ENCODE measurements around the gene HMBS. TPM values are rescaled to one million over a fixed set of nuclear protein-coding genes. Genes with fewer than 3 reads are reported as not detected.

The HMBS gene
- total RNA-seq, 1 donor from 2014 or later = 19.5 TPM

DNA sequence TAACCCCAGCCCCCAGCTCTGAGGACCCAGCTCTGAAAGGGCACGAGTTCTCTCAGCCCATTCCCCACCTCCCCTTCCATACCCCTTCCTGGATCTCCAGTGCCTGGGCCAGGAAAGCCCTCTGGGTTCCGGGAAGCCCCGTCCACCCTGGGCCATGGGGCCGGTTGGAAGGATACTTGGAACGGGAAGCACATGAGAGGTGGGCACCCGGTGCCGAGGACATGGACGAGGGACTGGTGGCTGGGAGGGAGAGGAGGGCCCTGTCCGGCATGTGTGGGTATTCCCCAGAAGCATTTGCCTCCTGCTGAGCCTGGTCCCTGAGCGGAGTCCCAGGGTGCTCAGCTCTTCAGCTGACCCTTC is 31.5 kb downstream of the HMBS start:
- intact Hi-C loops (cut with DNase I) = no loop called here
- Histone ChIP-seq H3K4me3 (peak overlapping the region; percentile 21), H3K27ac (peak overlapping the region; percentile 44), H3K36me3 (peaks cover 46% of the 10 kb centered on the region), H3K27me3 (no peaks in the 10 kb centered on the region), H3K9me3 (no peaks in the 10 kb centered on the region), H3K4me1 (peaks cover 5% of the 10 kb centered on the region)
- DNase-seq (no peak), ATAC-seq (no peak)
- no peak for TF ChIP-seq CTCF (IDR thresholded peaks at IDR 0.05)

GRCh38 chr11:119116601-119117000 is 31.9 kb downstream of the HMBS start:
- no peak for DNase-seq
- ATAC-seq = no peak
- peak overlapping the region; percentile 44 for H3K27ac ChIP-seq
- no peak for TF ChIP-seq CTCF (IDR thresholded peaks at IDR 0.05)
- no peaks in the 10 kb centered on the region for H3K9me3 ChIP-seq
- H3K36me3 ChIP-seq = peaks cover 42% of the 10 kb centered on the region
- H3K4me3 ChIP-seq = no peak overlapping the region
- intact Hi-C loops (cut with DNase I) = no loop called here
- H3K4me1 ChIP-seq = peaks cover 5% of the 10 kb centered on the region
- no peaks in the 10 kb centered on the region for H3K27me3 ChIP-seq

- TF ChIP-seq CTCF (IDR thresholded peaks at IDR 0.05) = no peak
- Histone ChIP-seq H3K9me3 (no peaks in the 10 kb centered on the region), H3K4me3 (no peak overlapping the region), H3K27ac (no peak overlapping the region), H3K36me3 (peaks cover 36% of the 10 kb centered on the region), H3K27me3 (no peaks in the 10 kb centered on the region), H3K4me1 (peaks cover 6% of the 10 kb centered on the region)
- no peak for ATAC-seq
- no peak for DNase-seq
- intact Hi-C loops (cut with DNase I) = no loop called here
These were observed 32.5 kb downstream of the HMBS start for GRCh38 chr11:119117004-119117706.

DNA sequence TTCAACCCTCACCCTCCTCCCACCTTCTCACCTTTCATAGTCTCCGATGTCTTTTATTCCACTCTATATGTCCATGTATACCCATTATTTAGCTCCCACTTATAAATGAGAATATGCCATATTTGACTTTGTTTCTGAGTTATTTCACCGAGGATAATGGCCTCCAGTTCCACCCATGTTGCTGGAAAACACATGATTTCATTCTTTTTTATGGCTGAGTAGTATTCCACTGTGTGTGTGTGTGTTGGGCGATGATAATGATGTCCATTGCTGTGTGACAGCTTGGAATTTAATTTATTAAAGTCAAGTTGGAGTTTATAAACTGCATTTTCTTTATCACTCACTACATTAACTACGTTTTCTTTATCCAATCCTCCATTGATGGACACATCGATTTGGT is 33.5 kb downstream of the HMBS start:
- TF ChIP-seq CTCF (IDR thresholded peaks at IDR 0.05) = no peak
- H3K4me3 ChIP-seq = no peak overlapping the region
- intact Hi-C loops (cut with DNase I) = no loop called here

DNA sequence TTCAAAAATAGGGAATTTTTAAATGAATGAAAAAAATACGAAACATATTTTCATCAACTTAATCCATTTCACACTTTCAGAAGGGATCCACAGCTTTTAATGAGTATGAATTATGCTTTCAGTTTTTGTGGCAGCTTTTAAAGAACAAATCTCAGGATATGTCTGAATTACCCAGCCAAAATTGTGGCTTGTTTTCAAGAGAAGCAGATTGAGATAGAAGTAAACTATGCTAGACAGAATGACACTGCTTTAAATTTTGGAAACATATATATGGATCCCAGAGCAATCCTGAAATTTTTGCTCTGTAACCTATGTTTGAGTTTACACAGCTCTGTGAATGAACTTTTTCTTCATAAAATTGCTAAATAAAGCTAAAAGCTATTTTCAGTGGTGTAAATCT is 34.3 kb downstream of the HMBS start:
- Histone ChIP-seq H3K27ac (no peak overlapping the region), H3K27me3 (no peaks in the 10 kb centered on the region), H3K9me3 (no peaks in the 10 kb centered on the region), H3K36me3 (peaks cover 31% of the 10 kb centered on the region), H3K4me3 (no peak overlapping the region), H3K4me1 (peaks cover 12% of the 10 kb centered on the region)
- no peak for DNase-seq
- TF ChIP-seq CTCF (IDR thresholded peaks at IDR 0.05) = no peak
- intact Hi-C loops (cut with DNase I) = no loop called here
- ATAC-seq = no peak

More for the DNA sequence above, 33.5 kb downstream of the HMBS start:
- Histone ChIP-seq H3K27ac (no peak overlapping the region), H3K9me3 (no peaks in the 10 kb centered on the region), H3K36me3 (peaks cover 29% of the 10 kb centered on the region), H3K27me3 (no peaks in the 10 kb centered on the region), H3K4me1 (peaks cover 12% of the 10 kb centered on the region)
- no peak for DNase-seq
- no peak for ATAC-seq

- TF ChIP-seq CTCF (IDR thresholded peaks at IDR 0.05) = no peak
- DNase-seq = no peak
- H3K27me3 ChIP-seq = no peaks in the 10 kb centered on the region
- peaks cover 29% of the 10 kb centered on the region for H3K36me3 ChIP-seq
- no peak for ATAC-seq
- intact Hi-C loops (cut with DNase I) = loop anchor here (2.0 kb wide), 1 partner anchor 14 kb away; the partner anchor contains the start of gene C2CD2L
- H3K4me1 ChIP-seq = peaks cover 12% of the 10 kb centered on the region
- no peaks in the 10 kb centered on the region for H3K9me3 ChIP-seq
- H3K27ac ChIP-seq = peak overlapping the region; percentile 85
- H3K4me3 ChIP-seq = peak overlapping the region; percentile 71
These were observed 35.9 kb downstream of the HMBS start for GRCh38 chr11:119120639-119121007.

All from upper lobe of right lung (tissue), 1 donor.